Lower leg skin (tissue), 4 donors: ENCODE results near the gene NTSR2. TPM values are rescaled to one million over a fixed set of nuclear protein-coding genes. Genes with fewer than 3 reads are reported as not detected.

Experiments used
- DNase-seq, 2 donors: peaks; one replicate each; pipeline ENCODE4 v3.0.0-alpha.2; 2019; ENCODE audit warnings: low spot score in 2 of 2
- H3K4me3 ChIP-seq: fragments of 200-600 bp; sonication (generic); 2 replicates; pipeline ENCODE4 v1.5.1; 2017; ENCODE audit warnings: mild to moderate bottlenecking, low read depth; ENCODE audit not compliant: poor library complexity, severe bottlenecking
- POLR2A ChIP-seq, 2 donors: fragments of 450-650 bp; IDR thresholded peaks; one replicate each; pipeline ENCODE4 v1.6.1; 2016 to 2017; ENCODE audit warnings: antibody characterized with exemption in 2 of 2, mild to moderate bottlenecking in 1 of 2, moderate library complexity in 1 of 2
- WGBS, 2 donors: methylation state at CpG; one replicate each; pipeline ENCODE4 v1.1.5; 2018; 5-methylcytosine and 5-hydroxymethylcytosine counted together
- intact Hi-C: fragments of 100-400 bp; cut with DNase I; formaldehyde crosslinking; loops from one replicate; pipeline ENCODE4 v1.15.0; 2023; ENCODE audit warnings: low total_unique reads
- total RNA-seq, 4 donors: library from RNA; depleted of rRNA; stranded (reverse); fragments of >200 nt; gene quantifications; one replicate each; pipeline ENCODE4 v1.1.0, GENCODE V29; 2016
- TF ChIP-seq, protein P1 (sequence below), 3 donors: fragments of 450-650 bp; IDR thresholded peaks; one replicate each; pipeline ENCODE4 v1.5.1; 2016; ENCODE audit warnings: antibody characterized with exemption in 3 of 3, mild to moderate bottlenecking in 3 of 3, moderate library complexity in 2 of 3

NTSR2 gene, protein sequence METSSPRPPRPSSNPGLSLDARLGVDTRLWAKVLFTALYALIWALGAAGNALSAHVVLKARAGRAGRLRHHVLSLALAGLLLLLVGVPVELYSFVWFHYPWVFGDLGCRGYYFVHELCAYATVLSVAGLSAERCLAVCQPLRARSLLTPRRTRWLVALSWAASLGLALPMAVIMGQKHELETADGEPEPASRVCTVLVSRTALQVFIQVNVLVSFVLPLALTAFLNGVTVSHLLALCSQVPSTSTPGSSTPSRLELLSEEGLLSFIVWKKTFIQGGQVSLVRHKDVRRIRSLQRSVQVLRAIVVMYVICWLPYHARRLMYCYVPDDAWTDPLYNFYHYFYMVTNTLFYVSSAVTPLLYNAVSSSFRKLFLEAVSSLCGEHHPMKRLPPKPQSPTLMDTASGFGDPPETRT
- not detected for total RNA-seq

DNA sequence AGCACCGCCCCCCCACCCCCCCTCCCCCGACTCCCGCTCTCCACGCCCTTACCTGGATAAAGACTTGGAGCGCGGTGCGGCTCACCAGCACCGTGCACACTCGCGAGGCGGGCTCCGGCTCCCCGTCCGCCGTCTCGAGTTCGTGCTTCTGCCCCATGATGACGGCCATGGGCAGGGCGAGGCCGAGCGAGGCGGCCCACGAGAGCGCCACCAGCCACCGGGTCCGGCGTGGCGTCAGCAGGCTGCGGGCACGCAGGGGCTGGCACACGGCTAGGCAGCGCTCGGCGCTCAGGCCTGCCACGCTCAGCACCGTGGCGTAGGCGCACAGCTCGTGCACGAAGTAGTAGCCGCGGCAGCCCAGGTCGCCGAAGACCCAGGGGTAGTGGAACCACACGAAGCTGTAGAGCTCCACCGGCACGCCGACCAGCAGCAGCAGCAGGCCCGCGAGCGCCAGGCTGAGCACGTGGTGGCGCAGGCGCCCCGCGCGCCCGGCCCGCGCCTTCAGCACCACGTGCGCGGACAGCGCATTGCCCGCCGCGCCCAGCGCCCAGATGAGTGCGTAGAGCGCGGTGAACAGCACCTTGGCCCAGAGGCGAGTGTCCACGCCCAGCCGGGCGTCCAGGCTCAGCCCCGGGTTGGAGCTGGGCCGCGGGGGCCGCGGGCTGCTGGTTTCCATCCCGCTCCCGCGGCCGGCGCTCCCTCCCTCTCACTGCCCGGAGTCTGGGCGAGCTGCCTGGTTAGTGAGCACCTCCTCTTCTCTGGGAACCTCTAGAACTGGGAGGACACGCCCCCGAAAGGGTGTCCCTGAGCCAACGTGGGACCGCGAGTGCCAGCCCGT is at the start of gene NTSR2:
Gene NTSR2, minus strand, starts transcription at position 742 of the 838 bp plus-strand sequence. Its CDS starts 66 bp downstream, at position 676.
- peak in 1 of 2 donors; percentile 83 for DNase-seq
- 26 to 44% methylated on average over 25 to 59 of the region's 93 CpGs for WGBS, 2 donors
- intact Hi-C loops, result no loop called here

DNA sequence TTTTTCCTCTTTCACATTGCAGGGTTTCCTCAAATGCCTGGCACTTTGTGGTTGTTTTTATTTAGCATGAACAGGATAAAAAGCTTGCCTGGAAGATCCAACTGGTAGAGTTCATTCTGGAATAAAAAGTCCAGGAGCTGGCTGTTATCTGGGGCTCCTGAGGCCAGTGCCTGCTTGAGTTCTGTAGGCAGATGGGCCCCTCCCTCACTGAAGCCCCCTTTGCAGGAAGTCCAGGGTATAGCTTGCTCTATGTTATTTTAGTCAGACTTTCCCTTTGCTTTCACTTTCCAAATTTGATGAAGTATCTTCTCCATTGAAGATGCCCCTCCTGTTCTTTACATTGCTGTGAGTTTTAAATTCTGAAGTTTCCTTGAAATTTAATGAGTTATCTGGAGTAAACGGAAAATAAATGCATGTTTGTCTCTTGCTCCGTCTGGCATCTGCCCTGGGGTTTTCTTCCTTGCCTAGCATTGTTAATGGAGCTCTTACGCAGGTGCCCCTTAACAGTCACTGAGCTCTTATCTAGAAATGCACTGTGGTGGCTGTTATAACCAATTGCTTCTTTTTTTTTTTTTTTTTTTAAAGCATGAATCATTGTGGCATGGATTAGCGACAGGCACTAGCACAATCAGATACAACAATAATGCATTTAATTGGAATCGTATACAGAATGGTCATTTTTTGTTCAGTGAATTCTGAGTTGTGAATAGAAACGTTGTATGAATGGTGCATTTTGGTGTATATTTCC is 49.4 kb upstream of the NTSR2 start:
- intact Hi-C loops, result no loop called here
- TF ChIP-seq, protein P1, sequence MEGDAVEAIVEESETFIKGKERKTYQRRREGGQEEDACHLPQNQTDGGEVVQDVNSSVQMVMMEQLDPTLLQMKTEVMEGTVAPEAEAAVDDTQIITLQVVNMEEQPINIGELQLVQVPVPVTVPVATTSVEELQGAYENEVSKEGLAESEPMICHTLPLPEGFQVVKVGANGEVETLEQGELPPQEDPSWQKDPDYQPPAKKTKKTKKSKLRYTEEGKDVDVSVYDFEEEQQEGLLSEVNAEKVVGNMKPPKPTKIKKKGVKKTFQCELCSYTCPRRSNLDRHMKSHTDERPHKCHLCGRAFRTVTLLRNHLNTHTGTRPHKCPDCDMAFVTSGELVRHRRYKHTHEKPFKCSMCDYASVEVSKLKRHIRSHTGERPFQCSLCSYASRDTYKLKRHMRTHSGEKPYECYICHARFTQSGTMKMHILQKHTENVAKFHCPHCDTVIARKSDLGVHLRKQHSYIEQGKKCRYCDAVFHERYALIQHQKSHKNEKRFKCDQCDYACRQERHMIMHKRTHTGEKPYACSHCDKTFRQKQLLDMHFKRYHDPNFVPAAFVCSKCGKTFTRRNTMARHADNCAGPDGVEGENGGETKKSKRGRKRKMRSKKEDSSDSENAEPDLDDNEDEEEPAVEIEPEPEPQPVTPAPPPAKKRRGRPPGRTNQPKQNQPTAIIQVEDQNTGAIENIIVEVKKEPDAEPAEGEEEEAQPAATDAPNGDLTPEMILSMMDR (IDR thresholded peaks at IDR 0.05), result no peak
- no peak for TF ChIP-seq POLR2A (IDR thresholded peaks at IDR 0.05)
- H3K4me3 ChIP-seq, result no peak overlapping the region
- 62 to 66% methylated on average over 6 of the region's 6 CpGs for WGBS, 2 donors
- no peak for DNase-seq

More for the DNA sequence above, at the start of gene NTSR2:
- no peak within 1 kb of the TSS for H3K4me3 ChIP-seq
- no peak for TF ChIP-seq POLR2A (IDR thresholded peaks at IDR 0.05)
- TF ChIP-seq, protein P1 (IDR thresholded peaks at IDR 0.05), result no peak

DNA sequence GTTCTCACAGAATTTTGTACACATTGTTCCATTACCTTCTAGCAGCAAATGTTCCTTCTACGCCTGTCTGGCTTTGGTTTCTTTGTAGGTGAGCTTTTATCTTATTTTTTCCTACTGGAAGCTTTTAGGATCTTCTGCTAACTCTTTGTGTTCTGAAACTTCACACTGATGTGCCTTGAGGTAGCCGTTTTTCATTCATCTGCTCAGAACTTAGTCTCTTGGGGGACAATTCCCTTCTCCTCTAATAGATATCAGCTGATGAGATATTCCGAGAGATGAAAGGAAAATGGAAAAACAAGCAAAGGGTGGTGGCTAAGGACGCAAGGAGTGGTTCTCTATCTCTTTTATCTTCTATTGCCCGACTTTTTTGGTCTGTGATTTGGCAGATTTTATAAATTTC is 48.6 kb upstream of the NTSR2 start:
- DNase-seq, result no peak
- intact Hi-C loops, result no loop called here
- TF ChIP-seq, protein P1 (IDR thresholded peaks at IDR 0.05), result no peak
- no peak for TF ChIP-seq POLR2A (IDR thresholded peaks at IDR 0.05)
- no peak overlapping the region for H3K4me3 ChIP-seq
- 60 to 65% methylated on average over 5 of the region's 5 CpGs for WGBS, 2 donors

DNA sequence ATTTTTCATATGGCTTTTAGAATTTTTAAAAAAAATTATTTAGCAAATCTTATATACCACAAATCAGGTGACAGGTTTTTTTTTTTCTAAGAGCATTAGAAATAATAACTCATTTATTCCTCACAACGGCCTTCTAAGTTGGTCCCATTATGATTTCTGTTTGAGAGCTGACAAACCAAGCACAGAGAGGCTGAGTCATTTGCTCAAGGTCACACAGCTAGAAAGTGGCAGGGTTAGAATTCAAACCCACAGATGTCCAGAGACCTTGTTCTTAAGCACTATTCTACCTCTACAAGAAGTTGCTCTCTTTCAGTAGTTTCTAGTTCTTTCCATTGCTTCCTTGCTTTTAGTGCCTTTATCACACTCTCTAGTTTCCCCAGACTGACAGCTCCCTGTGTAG is 47.6 kb upstream of the NTSR2 start:
- no peak overlapping the region for H3K4me3 ChIP-seq
- WGBS, 2 donors, result 79% methylated on average over 1 of the region's 1 CpG
- no peak for DNase-seq
- intact Hi-C loops, result no loop called here
- TF ChIP-seq, protein P1 (IDR thresholded peaks at IDR 0.05), result no peak
- TF ChIP-seq POLR2A (IDR thresholded peaks at IDR 0.05), result no peak

DNA sequence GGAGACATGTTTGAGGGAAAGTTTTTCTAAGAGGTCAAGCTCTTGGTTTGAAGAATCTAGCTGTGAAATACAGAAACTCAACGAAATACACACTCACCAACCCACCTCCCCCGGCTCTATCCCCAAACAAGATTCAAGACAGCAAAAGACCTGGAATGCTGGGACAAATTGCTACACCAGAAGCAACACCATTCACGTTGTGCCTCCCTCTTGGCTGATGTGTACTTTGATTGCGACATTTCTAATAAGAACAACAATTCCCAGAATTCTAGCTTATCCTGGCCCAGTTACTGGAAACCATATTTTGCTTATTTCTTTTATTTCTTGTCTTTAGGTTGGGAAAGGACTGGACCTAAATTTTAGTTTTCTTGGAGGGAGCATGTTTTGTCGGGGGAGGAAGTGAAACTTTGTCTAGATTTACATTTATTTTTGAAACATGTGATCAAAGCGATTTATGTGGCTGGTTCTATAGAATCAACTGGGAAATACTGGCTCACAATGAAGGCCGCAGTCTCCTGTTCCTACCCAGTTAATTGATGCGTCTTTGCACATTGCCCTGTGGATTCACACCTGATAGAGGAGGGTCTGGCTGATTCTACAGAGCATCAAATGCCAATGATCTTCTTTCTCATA is 46.8 kb upstream of the NTSR2 start:
- 65 to 66% methylated on average over 8 of the region's 8 CpGs for WGBS, 2 donors
- DNase-seq, result no peak
- TF ChIP-seq POLR2A (IDR thresholded peaks at IDR 0.05), result no peak
- TF ChIP-seq, protein P1 (IDR thresholded peaks at IDR 0.05), result no peak
- intact Hi-C loops, result no loop called here
- H3K4me3 ChIP-seq, result no peak overlapping the region
